K562 (cell line): Measurements from ENCODE around the gene IRF2BP2. TPM values are rescaled to one million over a fixed set of nuclear protein-coding genes. Genes with fewer than 3 reads are reported as not detected.

Experiments used
- ARNT ChIP-seq, 2 experiments: fragments of 450-650 bp; IDR thresholded peaks; 2 replicates each; pipeline ENCODE4 v1.6.1; 2016; ENCODE audit warnings: mild to moderate bottlenecking in 1 of 2
- BRCA1 ChIP-seq, 2 experiments: fragments of 450-650 bp in 1 of 2; sonication (generic) in 1 of 2; formaldehyde crosslinking in 1 of 2; IDR thresholded peaks; 2 replicates each; pipeline versions ENCODE4 v1.5.0 to v1.6.1; 2017 to 2020; ENCODE audit warnings: mild to moderate bottlenecking in 1 of 2, missing genetic modification reagents in 1 of 2
- CBFB ChIP-seq: sonication (generic); formaldehyde crosslinking; IDR thresholded peaks from 2 replicates; pipeline ENCODE4 v1.4.0; 2020; ENCODE audit warnings: mild to moderate bottlenecking, missing genetic modification reagents
- GATAD2A ChIP-seq: fragments of 450-650 bp; IDR thresholded peaks from 2 replicates; pipeline ENCODE4 v1.6.1; 2017
- HMG20B ChIP-seq: fragments of 250-450 bp; sonication (Bioruptor Pico); IDR thresholded peaks from 2 replicates; pipeline ENCODE4 v1.5.0; 2021; ENCODE audit warnings: mild to moderate bottlenecking
- MAFK ChIP-seq: IDR thresholded peaks from 2 replicates; pipeline ENCODE4 v1.6.1; 2011; ENCODE audit warnings: low read length, improper control_type of control experiment
- MTA2 ChIP-seq: fragments of 450-650 bp; IDR thresholded peaks from 2 replicates; pipeline ENCODE4 v1.6.1; 2016; ENCODE audit warnings: low read depth
- NEUROD1 ChIP-seq: fragments of 150-350 bp; IDR thresholded peaks from 2 replicates; pipeline ENCODE4 v1.6.1; 2014; ENCODE audit warnings: borderline replicate concordance, low read length, low read depth; ENCODE audit not compliant: partially characterized antibody
- NR2C1 ChIP-seq, 2 experiments: fragments of 450-650 bp; IDR thresholded peaks; 2 replicates each; pipeline ENCODE4 v1.6.1; 2017; ENCODE audit warnings: mild to moderate bottlenecking in 2 of 2, antibody characterized with exemption in 1 of 2, inconsistent platforms in 1 of 2, missing compliant biosample characterization in 1 of 2, missing genetic modification characterization in 1 of 2
- NUFIP1 ChIP-seq: fragments of 450-650 bp; IDR thresholded peaks from 2 replicates; pipeline ENCODE4 v1.6.1; 2018; ENCODE audit not compliant: partially characterized antibody
- PHTF2 ChIP-seq: fragments of 250-450 bp; sonication (Bioruptor Pico); IDR thresholded peaks from 2 replicates; pipeline ENCODE4 v1.5.0; 2021; ENCODE audit warnings: mild to moderate bottlenecking
- SETDB1 ChIP-seq: IDR thresholded peaks from one replicate; pipeline ENCODE4 v1.6.1; 2012; ENCODE audit warnings: low read length, control low read depth, inconsistent platforms
- SMARCC2 ChIP-seq: fragments of 450-650 bp; IDR thresholded peaks from 2 replicates; pipeline ENCODE4 v1.6.1; 2017; ENCODE audit warnings: antibody characterized with exemption, moderate library complexity, mild to moderate bottlenecking, low read depth
- SRF ChIP-seq, 2 experiments: fragments of 250-450, 450-650 bp in 1 of 2; sonication (Bioruptor Pico) in 1 of 2; sonication (generic) in 1 of 2; formaldehyde crosslinking; IDR thresholded peaks; 2 replicates each; pipeline versions ENCODE4 v1.5.0 to v1.5.1; 2020 to 2022; ENCODE audit warnings: mild to moderate bottlenecking in 1 of 2, missing genetic modification reagents in 1 of 2
- STAG1 ChIP-seq: sonication (generic); formaldehyde crosslinking; IDR thresholded peaks from 2 replicates; pipeline ENCODE4 v1.5.0; 2020; ENCODE audit warnings: missing genetic modification reagents, borderline replicate concordance
- TEAD1 ChIP-seq, 2 experiments: fragments of 450-650 bp in 1 of 2; sonication (generic) in 1 of 2; formaldehyde crosslinking; IDR thresholded peaks; 2 replicates each; pipeline versions ENCODE4 v1.4.0 to v1.8.0; 2020 to 2022; ENCODE audit warnings: mild to moderate bottlenecking in 2 of 2, missing genetic modification reagents in 1 of 2
- TEAD4 ChIP-seq, 2 experiments: sonication (generic) in 1 of 2; formaldehyde crosslinking in 1 of 2; IDR thresholded peaks; 2 replicates each; pipeline versions ENCODE4 v1.6.1 to v1.8.0; 2012 to 2022; ENCODE audit warnings: borderline replicate concordance in 1 of 2, inconsistent platforms in 1 of 2, low read length in 1 of 2, mild to moderate bottlenecking in 1 of 2, missing genetic modification reagents in 1 of 2
- UBTF ChIP-seq, 2 experiments: IDR thresholded peaks; 2 replicates each; pipeline ENCODE4 v1.6.1; 2012; ENCODE audit warnings: improper control_type of control experiment in 2 of 2, low read depth in 2 of 2, low read length in 2 of 2, borderline replicate concordance in 1 of 2
- ZNF124 ChIP-seq: sonication (generic); formaldehyde crosslinking; IDR thresholded peaks from 2 replicates; pipeline ENCODE4 v1.8.1; 2022; ENCODE audit warnings: missing genetic modification reagents
- polyA plus RNA-seq, 8 experiments: library from polyadenylated mRNA; depleted of rRNA in 4 of 8; stranded (reverse) in 5 of 8; unstranded in 3 of 8; fragments of >200 nt; fragmentation: Nextera tagmentation in 2 of 8; fragmentation: Illumina TruSeq in 1 of 8; extraction: Ambion mirVana in 2 of 8; extraction: Trizol in 1 of 8; gene quantifications; 2 replicates each; pipeline versions ENCODE4 v1.2.1 to v1.2.3, GENCODE V29; 2011 to 2014; ENCODE audit warnings: inconsistent platforms in 1 of 8, missing spikeins in 1 of 8
- total RNA-seq, 7 experiments: library from RNA; depleted of rRNA in 6 of 7; stranded (reverse); fragments of >200 nt in 6 of 7; fragmentation: Illumina TruSeq in 2 of 7; extraction: Trizol in 2 of 7; gene quantifications; 2 replicates each; pipeline versions ENCODE4 v1.2.1 to v1.2.3, GENCODE V29; 2011 to 2021; ENCODE audit warnings: low replicate concordance in 1 of 7
- TF ChIP-seq, protein P1 (sequence below): fragments of 450-650 bp; IDR thresholded peaks from 2 replicates; pipeline ENCODE4 v1.6.1; 2016; ENCODE audit warnings: borderline replicate concordance
- TF ChIP-seq, protein P2 (sequence below), 2 experiments: IDR thresholded peaks in 1 of 2; conservative IDR thresholded peaks in 1 of 2; 2 replicates each; pipeline ENCODE4 v1.6.1; 2016; ENCODE audit warnings: low read depth in 2 of 2, mild to moderate bottlenecking in 1 of 2, missing compliant biosample characterization in 1 of 2, missing genetic modification characterization in 1 of 2, moderate library complexity in 1 of 2

The IRF2BP2 gene
- total and polyA plus RNA-seq, 9 of the 15 experiments (the other 6 are each of a cell fraction or from before 2014, with no cell fraction given): 7.7 to 68.6 (median 22.1) TPM

- TF ChIP-seq SETDB1 (no peak), CBFB (CRISPR knock-in tag) (no peak), SRF (CRISPR knock-in tag; IDR thresholded peaks at IDR 0.05) (peak; percentile 98 to 100), NEUROD1 (peak; percentile 38), NR2C1 (IDR thresholded peaks at IDR 0.05) (no peak), NR2C1 (tag; IDR thresholded peaks at IDR 0.05) (peak; percentile 22; the same call in 1 of the 2 replicates), TEAD4 (IDR thresholded peaks at IDR 0.05; ENCODE audit: low read length) (peak; percentile 47; the same call in 1 of the 2 replicates), TEAD4 (CRISPR knock-in tag; IDR thresholded peaks at IDR 0.05; ENCODE audit: borderline replicate concordance) (no peak), ARNT (IDR thresholded peaks at IDR 0.05) (peak in 1 of 2 experiments; percentile 72; a peak in 2 of 4 replicates), PHTF2 (CRISPR knock-in tag) (no peak), STAG1 (CRISPR knock-in tag) (no peak), NUFIP1 (no peak), BRCA1 (IDR thresholded peaks at IDR 0.05) (no peak), BRCA1 (CRISPR knock-in tag; IDR thresholded peaks at IDR 0.05) (no peak), MTA2 (no peak), TEAD1 (CRISPR knock-in tag; IDR thresholded peaks at IDR 0.05) (peak; percentile 77 to 88), MAFK (no peak), GATAD2A (0 out of 2 replicates have a peak, but pooled peaks have one; percentile 66), ZNF124 (no peak), UBTF (IDR thresholded peaks at IDR 0.05; ENCODE audit: borderline replicate concordance in 1 of 2, low read depth in 2 of 2, low read length in 2 of 2) (no peak), HMG20B (no peak), SMARCC2 (no peak)
- TF ChIP-seq, protein P1, sequence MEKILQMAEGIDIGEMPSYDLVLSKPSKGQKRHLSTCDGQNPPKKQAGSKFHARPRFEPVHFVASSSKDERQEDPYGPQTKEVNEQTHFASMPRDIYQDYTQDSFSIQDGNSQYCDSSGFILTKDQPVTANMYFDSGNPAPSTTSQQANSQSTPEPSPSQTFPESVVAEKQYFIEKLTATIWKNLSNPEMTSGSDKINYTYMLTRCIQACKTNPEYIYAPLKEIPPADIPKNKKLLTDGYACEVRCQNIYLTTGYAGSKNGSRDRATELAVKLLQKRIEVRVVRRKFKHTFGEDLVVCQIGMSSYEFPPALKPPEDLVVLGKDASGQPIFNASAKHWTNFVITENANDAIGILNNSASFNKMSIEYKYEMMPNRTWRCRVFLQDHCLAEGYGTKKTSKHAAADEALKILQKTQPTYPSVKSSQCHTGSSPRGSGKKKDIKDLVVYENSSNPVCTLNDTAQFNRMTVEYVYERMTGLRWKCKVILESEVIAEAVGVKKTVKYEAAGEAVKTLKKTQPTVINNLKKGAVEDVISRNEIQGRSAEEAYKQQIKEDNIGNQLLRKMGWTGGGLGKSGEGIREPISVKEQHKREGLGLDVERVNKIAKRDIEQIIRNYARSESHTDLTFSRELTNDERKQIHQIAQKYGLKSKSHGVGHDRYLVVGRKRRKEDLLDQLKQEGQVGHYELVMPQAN: no peak
- TF ChIP-seq, protein P2, sequence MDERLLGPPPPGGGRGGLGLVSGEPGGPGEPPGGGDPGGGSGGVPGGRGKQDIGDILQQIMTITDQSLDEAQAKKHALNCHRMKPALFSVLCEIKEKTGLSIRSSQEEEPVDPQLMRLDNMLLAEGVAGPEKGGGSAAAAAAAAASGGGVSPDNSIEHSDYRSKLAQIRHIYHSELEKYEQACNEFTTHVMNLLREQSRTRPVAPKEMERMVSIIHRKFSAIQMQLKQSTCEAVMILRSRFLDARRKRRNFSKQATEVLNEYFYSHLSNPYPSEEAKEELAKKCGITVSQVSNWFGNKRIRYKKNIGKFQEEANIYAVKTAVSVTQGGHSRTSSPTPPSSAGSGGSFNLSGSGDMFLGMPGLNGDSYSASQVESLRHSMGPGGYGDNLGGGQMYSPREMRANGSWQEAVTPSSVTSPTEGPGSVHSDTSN (CRISPR knock-in tag; IDR thresholded peaks at IDR 0.05; ENCODE audit: low read depth): no peak; the same call in 1 of the 2 replicates
- TF ChIP-seq, protein P2 (tag; conservative IDR thresholded peaks at IDR 0.05; ENCODE audit: low read depth): peak; percentile 99
These were observed 55.2 kb downstream of the IRF2BP2 start (continued) for GRCh38 chr1:234554698-234555311.
